Measurements from ENCODE around the gene NEFH. TPM values are rescaled to one million over a fixed set of nuclear protein-coding genes. Genes with fewer than 3 reads are reported as not detected.

Gene NEFH
- total and polyA plus RNA-seq, 2 donors, result 0.90 to 1.1 TPM

DNA sequence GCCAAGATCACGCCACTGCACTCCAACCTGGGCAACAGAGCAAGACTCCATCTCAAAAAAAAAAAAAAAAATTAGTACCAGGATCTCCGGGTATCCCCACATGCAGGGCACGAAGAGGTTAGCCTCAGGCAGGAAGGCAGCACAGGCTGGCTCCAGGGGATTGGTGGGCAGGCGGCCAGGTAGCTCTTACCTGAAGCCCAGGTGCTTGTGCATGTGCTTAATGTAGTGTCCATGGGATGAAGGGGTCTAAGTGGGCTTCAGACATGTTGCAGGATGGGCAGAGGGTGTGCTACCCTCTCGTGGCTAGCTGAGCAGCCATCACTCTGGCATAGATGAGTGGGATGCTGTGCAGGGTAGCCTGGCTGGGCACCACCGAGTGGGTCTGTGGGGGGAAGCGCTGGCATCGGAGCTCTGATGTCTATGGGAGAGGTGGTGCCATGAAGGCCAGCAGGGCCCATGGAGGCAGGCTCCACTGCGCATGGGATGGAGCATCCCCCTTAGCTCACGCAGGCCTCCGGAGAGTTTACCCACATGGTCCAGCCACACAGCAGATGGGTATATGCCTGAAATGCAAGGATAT lies 30.6 kb upstream of the NEFH start:
- H3K36me3 ChIP-seq (ENCODE audit: insufficient read depth), result no peaks in the 10 kb centered on the region
- 94% methylated on average over 11 of the region's 11 CpGs for WGBS
- no peak for DNase-seq (ENCODE audit: extremely low spot score)

DNA sequence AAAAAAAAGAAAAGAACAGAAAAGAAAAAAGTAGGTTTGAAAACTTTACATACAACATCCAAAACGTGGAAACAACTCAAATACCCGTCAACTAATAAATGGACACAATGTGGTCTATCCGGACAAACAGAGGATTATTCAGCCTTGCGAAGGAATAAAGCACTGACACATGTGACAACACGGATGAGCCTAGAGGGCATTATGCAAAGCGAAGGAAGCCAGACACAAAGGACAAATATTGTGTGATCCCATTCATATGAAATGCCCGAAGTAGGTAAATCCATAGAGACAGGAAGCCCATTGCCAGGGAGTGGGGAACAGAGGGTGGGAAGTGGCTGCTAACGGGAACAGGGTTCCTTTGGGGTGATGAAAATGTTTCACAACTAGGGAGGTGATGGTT lies 29.8 kb upstream of the NEFH start:
- Histone ChIP-seq H3K4me1 (ENCODE audit: insufficient read depth) (no peaks in the 10 kb centered on the region), H3K36me3 (ENCODE audit: insufficient read depth) (no peaks in the 10 kb centered on the region), H3K27ac (ENCODE audit: low read depth) (no peak overlapping the region), H3K4me3 (ENCODE audit: low read depth, low read length) (no peak overlapping the region)
- DNase-seq (ENCODE audit: extremely low spot score), result no peak
- WGBS, result 82% methylated on average over 8 of the region's 8 CpGs

More for the DNA sequence above, 30.6 kb upstream of the NEFH start:
- no peaks in the 10 kb centered on the region for H3K4me1 ChIP-seq (ENCODE audit: insufficient read depth)
- no peak overlapping the region for H3K4me3 ChIP-seq (ENCODE audit: low read depth, low read length)
- no peak overlapping the region for H3K27ac ChIP-seq (ENCODE audit: low read depth)

DNA sequence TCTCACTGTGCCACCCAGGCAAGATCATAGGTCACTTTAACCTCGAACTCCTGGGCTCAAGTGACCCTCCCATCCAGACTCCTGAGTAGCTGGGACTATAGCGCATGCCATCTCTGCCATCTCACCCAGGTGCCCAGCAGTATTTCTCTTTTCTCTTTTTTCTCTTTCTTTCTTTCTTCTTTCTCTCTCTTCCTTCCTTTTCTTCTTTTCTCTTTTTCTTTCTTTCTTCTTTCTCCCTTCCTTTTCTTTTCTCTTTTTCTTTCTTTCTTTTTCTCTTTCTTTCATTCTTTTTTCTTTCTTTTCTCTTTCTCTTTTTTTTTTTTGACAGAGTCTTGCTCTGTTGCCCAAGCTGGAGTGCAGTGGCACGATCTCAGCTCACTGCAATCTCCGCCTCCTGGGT lies 28.2 kb upstream of the NEFH start:
- DNase-seq (ENCODE audit: extremely low spot score), result no peak
- Histone ChIP-seq H3K27ac (ENCODE audit: low read depth) (no peak overlapping the region), H3K4me3 (ENCODE audit: low read depth, low read length) (no peak overlapping the region), H3K4me1 (ENCODE audit: insufficient read depth) (no peaks in the 10 kb centered on the region), H3K36me3 (ENCODE audit: insufficient read depth) (no peaks in the 10 kb centered on the region)
- 90% methylated on average over 4 of the region's 4 CpGs for WGBS

DNA sequence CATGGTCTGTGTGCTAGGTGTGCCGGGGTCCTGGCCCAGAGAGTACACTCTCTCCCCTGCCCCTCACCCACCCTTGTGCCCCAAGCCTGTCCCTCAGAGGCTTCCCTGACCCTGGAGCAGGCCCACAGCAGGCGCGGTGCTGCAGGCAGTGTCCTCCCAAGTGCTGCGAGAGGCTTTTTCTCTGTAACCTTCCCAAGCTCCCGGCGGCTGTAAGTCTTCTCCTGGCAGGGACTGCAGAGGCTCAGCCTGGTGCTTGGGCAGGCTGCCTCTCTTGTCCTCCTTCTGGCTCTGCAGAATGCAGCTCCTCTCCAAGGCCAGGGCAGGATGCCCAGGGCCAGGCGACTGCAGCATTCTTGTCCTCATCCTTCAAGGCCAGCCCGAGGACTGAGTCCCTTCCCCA lies 25.7 kb upstream of the NEFH start:
- no peak overlapping the region for H3K27ac ChIP-seq (ENCODE audit: low read depth)
- H3K36me3 ChIP-seq (ENCODE audit: insufficient read depth), result no peaks in the 10 kb centered on the region
- no peak for DNase-seq (ENCODE audit: extremely low spot score)
- H3K4me1 ChIP-seq (ENCODE audit: insufficient read depth), result no peaks in the 10 kb centered on the region
- WGBS, result 37% methylated on average over 8 of the region's 8 CpGs
- H3K4me3 ChIP-seq (ENCODE audit: low read depth, low read length), result no peak overlapping the region

DNA sequence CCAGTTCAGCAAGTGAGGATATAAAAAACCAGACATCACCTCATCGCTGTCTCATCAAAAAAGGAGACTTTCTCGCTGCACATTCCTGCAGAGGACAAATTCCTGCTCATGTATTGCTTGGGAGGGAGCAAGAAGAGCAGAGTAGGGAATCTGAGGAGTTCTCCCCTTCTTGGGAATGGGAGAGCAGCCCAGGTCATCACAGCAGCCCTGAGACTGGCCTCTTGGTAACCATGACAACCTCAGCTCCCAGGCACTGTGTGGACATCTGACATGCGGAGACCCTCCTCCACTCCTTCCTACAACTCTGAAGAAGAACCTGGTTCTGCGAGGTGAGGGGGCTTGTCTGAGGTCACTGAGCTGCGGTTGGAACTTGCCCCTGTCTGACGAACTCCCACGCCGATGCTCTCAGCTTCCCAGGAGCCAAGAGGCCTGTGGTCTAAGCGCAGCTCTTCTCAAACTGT lies 23.8 kb upstream of the NEFH start:
- H3K36me3 ChIP-seq (ENCODE audit: insufficient read depth), result no peaks in the 10 kb centered on the region
- H3K4me1 ChIP-seq (ENCODE audit: insufficient read depth), result no peaks in the 10 kb centered on the region
- 49% methylated on average over 9 of the region's 9 CpGs for WGBS
- DNase-seq (ENCODE audit: extremely low spot score), result no peak
- H3K4me3 ChIP-seq (ENCODE audit: low read depth, low read length), result no peak overlapping the region
- no peak overlapping the region for H3K27ac ChIP-seq (ENCODE audit: low read depth)

DNA sequence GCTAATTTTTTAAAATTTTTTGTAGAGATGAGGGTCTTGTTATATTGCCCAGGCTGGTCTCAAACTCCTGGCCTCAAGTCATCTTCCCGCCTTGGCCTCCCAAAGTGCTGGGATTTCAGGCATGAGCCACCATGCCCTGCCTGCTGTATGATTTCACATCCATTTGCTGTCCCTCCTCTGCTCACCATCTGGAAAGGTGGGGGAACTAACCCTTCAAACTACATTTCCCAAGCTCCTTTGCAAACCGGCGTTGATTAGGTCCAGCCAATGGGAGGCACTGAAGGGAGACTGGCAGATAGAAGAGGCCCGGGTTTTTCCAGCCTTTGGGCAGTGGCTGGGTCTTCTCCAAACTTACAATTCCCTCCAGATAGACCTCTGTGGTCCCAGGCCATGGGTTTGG lies 22.3 kb upstream of the NEFH start:
- no peaks in the 10 kb centered on the region for H3K36me3 ChIP-seq (ENCODE audit: insufficient read depth)
- no peaks in the 10 kb centered on the region for H3K4me1 ChIP-seq (ENCODE audit: insufficient read depth)
- H3K27ac ChIP-seq (ENCODE audit: low read depth), result no peak overlapping the region
- WGBS, result 34% methylated on average over 4 of the region's 4 CpGs
- no peak overlapping the region for H3K4me3 ChIP-seq (ENCODE audit: low read depth, low read length)
- no peak for DNase-seq (ENCODE audit: extremely low spot score)

DNA sequence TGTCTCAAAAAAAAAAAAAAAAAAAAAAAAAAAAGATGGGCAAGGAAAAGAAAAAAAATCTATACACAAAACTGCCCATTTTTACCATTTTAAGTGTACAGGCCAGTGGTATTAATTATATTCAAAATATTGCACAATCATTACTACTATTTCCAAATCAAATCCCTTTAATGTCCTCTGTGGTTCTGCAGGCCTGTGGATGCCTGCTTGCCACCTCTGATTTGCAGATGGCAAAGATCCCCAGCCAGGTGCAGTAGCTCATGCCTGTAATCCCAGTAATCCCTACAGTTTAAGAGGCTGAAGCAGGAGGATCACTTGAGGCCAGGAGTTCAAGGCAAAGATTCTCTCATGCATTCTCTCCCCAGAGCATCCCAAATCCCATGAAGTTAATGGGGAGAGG lies 21.5 kb upstream of the NEFH start:
- Histone ChIP-seq H3K36me3 (ENCODE audit: insufficient read depth) (no peaks in the 10 kb centered on the region), H3K4me1 (ENCODE audit: insufficient read depth) (no peaks in the 10 kb centered on the region), H3K27ac (ENCODE audit: low read depth) (no peak overlapping the region), H3K4me3 (ENCODE audit: low read depth, low read length) (no peak overlapping the region)
- DNase-seq (ENCODE audit: extremely low spot score), result no peak

DNA sequence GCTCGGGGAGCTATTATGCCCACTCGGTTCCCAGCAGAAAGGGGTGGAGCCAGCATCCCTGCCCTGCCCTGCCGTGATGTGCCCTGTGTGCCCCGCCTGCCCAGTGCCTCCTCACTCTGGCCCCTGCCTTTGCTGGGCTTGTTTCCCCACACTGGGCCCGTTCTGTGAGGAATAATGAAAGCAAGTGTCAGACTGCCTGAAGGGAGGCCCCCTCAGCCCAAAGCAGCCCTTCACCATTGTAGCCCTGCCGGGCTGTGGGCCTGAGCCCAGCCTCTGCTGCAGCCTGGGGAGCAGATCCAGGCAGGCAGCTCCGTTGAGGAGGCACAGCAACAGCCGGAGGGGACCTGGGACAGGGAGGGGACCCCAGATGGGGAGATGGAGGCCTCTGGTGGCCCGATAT lies 20.2 kb upstream of the NEFH start:
- H3K4me3 ChIP-seq (ENCODE audit: low read depth, low read length), result no peak overlapping the region
- H3K27ac ChIP-seq (ENCODE audit: low read depth), result no peak overlapping the region
- H3K36me3 ChIP-seq (ENCODE audit: insufficient read depth), result no peaks in the 10 kb centered on the region
- H3K4me1 ChIP-seq (ENCODE audit: insufficient read depth), result no peaks in the 10 kb centered on the region
- WGBS, result 65% methylated on average over 9 of the region's 9 CpGs
- DNase-seq (ENCODE audit: extremely low spot score), result no peak

DNA sequence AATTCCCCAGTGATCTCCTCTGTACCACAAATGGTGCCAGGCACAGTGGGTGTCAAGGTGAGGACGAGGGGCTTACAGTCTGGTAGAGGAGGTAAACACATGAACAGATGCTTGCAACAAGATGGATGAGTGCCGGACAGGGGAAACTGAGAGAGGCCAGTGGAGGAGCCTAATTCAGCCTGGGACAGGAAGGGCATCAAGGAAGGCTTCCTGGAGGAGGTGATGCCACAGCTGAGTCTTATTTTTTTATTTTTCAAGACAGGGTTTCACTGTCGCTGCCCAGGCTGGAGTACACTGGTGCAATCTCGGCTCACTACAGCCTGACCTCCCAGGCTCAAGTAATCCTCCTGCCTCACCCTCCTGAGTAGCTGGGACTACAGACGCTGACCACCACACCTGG lies 18.8 kb upstream of the NEFH start:
- no peak for DNase-seq (ENCODE audit: extremely low spot score)
- no peaks in the 10 kb centered on the region for H3K36me3 ChIP-seq (ENCODE audit: insufficient read depth)
- H3K27ac ChIP-seq (ENCODE audit: low read depth), result no peak overlapping the region
- no peak overlapping the region for H3K4me3 ChIP-seq (ENCODE audit: low read depth, low read length)
- WGBS, result 94% methylated on average over 5 of the region's 5 CpGs
- H3K4me1 ChIP-seq (ENCODE audit: insufficient read depth), result no peaks in the 10 kb centered on the region

DNA sequence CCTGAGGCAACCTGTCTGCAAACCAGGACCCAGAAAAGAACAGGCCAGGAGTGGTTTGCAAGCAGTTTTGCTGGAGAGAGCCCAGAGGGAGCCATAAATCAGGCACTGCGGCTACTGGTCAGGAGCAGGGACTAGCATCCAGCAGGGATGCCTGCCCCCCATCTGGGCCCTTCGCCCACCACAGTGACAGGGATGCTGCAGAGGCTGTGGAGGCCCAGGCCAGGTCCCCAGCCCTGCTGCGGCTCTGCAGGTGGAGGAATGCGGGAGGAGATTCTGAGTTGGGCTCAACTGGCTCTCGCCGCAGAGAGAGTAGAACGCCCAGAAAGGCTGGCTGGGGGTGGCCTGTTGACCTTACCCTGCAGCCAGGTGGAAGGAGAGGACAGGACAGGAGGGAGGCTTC lies 16.4 kb upstream of the NEFH start:
- Histone ChIP-seq H3K4me3 (ENCODE audit: low read depth, low read length) (no peak overlapping the region), H3K27ac (ENCODE audit: low read depth) (no peak overlapping the region), H3K36me3 (ENCODE audit: insufficient read depth) (no peaks in the 10 kb centered on the region), H3K4me1 (ENCODE audit: insufficient read depth) (no peaks in the 10 kb centered on the region)
- DNase-seq (ENCODE audit: extremely low spot score), result no peak
- 81% methylated on average over 7 of the region's 7 CpGs for WGBS

DNA sequence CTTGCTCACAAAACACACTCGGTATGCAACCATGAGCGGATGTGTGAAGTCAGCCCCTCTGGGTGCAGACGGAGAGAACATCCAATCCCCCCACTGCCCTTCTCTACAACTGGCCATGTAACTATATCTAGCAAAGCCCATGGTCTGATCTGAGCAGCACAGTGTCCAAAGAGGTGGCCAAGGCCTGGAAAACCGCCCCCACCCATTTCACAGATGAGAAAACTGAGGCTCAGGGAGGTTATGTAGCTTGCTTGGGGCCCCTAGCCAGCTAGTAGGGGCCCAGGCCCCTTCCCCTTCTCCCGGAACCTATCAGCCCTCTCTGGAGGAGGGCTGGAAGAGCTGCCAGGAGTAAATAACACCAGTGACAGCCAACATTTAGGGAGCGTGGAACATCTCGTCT lies 15.4 kb upstream of the NEFH start:
- no peak overlapping the region for H3K4me3 ChIP-seq (ENCODE audit: low read depth, low read length)
- no peak overlapping the region for H3K27ac ChIP-seq (ENCODE audit: low read depth)
- no peaks in the 10 kb centered on the region for H3K4me1 ChIP-seq (ENCODE audit: insufficient read depth)
- DNase-seq (ENCODE audit: extremely low spot score), result no peak
- 85% methylated on average over 7 of the region's 7 CpGs for WGBS
- no peaks in the 10 kb centered on the region for H3K36me3 ChIP-seq (ENCODE audit: insufficient read depth)

DNA sequence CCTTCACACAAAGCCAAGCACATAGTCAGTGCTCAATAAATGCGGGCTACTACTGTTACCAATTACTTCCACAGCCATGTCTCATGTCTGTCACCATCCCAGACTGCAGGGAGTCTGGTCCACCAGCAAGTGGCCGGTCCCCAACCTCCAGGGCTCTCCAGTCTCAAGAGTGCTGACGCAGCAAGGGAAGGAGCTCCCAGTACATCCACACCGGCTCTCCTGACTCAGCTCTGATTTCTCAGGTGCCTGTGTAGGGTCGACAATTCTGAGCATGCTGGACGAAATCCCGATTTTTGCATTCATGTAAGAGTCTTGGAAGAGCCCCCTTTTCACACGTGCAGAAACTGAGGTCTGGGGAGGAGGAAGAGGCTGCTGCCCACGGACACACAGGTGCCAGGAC lies 10.3 kb upstream of the NEFH start:
- no peak overlapping the region for H3K27ac ChIP-seq (ENCODE audit: low read depth)
- no peak overlapping the region for H3K4me3 ChIP-seq (ENCODE audit: low read depth, low read length)
- DNase-seq (ENCODE audit: extremely low spot score), result no peak
- 43% methylated on average over 9 of the region's 9 CpGs for WGBS
- no peaks in the 10 kb centered on the region for H3K36me3 ChIP-seq (ENCODE audit: insufficient read depth)
- H3K4me1 ChIP-seq (ENCODE audit: insufficient read depth), result no peaks in the 10 kb centered on the region

DNA sequence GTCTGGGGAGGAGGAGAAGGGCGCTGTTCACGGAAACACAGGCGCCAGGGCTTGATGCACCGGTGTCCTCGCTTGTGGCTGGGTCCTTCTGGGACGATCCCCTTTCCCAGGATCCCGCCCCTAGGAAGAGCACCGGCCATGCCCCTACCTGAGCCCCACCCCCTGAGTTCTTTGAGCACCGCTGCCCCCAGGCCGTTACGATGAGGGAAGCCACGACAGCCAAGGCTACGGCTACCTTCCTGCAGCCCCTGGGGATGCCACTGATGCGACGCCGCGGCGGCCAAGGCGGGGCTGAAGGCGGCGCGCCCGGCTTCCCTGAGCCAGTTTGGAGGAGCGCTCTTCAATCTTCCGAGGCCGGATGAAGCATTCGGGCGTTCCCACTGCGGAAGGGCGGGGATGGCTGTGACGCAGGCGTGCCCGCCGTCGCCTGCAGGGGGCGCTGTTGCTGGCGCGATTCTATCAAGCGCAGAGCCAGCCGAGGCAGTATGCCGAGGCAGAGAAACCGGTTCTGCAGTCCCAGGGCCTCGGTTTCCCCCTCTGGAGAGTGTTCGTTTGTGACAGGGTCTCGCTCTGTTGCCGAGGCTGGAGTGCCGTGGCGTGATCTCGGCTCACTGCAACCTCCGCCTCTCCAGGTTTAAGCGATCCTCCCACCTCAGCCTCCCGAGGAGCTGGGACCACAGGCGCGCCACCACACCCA lies 9.7 kb upstream of the NEFH start:
- Histone ChIP-seq H3K4me3 (ENCODE audit: low read depth, low read length) (peak overlapping the region; percentile 11), H3K27ac (ENCODE audit: low read depth) (no peak overlapping the region), H3K4me1 (ENCODE audit: insufficient read depth) (no peaks in the 10 kb centered on the region), H3K36me3 (ENCODE audit: insufficient read depth) (no peaks in the 10 kb centered on the region)
- no peak for DNase-seq (ENCODE audit: extremely low spot score)
- WGBS, result 13% methylated on average over 54 of the region's 54 CpGs

DNA sequence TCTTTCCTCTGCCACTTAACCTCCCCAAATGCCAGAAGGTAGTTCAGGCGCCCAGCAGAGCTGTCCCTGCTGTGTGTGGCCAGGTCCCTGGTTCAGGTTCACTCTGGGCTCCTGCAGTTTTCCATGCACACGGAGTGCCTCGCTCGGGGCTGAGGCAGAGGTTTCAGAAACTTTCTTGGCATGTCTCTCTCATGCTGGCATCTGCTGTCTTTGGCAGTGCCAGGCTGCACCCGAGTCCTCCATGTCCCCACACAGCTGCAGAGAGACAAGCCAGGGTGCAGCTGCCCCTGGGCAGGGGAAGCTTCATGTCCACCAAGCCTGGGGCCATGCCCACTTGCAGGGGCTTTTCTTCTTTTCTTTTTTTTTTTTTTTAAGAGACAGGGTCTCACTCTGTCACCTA lies 7.0 kb upstream of the NEFH start:
- Histone ChIP-seq H3K36me3 (ENCODE audit: insufficient read depth) (no peaks in the 10 kb centered on the region), H3K4me1 (ENCODE audit: insufficient read depth) (no peaks in the 10 kb centered on the region), H3K27ac (ENCODE audit: low read depth) (no peak overlapping the region), H3K4me3 (ENCODE audit: low read depth, low read length) (no peak overlapping the region)
- 75% methylated on average over 5 of the region's 5 CpGs for WGBS
- no peak for DNase-seq (ENCODE audit: extremely low spot score)
